GM12872 (cell line): ENCODE data around the gene IFT80.

Source experiments
- CTCF ChIP-seq: IDR thresholded peaks from 3 replicates; pipeline ENCODE4 v1.5.1; 2011; ENCODE audit warnings: low read depth, mild to moderate bottlenecking, low read length, moderate library complexity; ENCODE audit not compliant: insufficient read depth

The IFT80 gene

DNA sequence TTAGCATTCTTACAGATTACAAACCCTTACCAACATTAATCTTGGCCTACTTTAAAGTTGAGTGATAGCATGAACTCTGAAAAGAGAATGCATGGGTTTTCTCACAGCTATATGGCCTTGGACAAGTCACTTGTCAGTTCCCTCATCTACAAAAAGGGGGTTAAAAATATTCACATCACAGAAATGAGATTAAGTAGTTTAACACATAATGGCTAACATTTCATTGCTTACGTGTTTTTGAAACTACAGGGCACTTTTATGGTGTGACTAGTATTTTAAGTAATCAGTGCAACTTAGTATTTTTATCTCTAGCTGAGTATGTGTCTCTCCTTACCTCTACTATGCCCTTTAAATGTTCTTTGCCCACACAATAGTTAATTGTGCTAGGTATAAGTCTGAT, 36.7 kb upstream of the IFT80 start:
- no peak for TF ChIP-seq CTCF

DNA sequence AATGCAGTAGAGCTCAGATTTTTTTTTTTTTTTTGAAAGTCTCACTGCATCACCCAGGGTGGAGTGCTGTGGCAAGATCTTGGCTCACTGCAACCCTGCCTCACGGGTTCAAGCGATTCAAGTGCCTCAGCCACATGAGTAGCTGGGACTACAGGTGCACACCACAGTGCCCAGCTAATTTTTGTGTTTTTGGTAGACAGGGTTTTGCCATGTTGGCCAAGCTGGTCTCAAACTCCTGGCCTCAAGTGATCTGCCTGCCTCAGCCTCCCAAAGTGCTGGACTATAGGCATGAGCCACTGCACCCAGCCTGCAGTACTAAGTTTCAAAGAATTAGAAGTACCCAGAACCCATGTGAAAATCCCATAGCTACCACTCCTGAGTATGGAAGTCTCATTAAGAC, 36.1 kb upstream of the IFT80 start:
- TF ChIP-seq CTCF: no peak

- no peak for TF ChIP-seq CTCF
Measured at GRCh38 chr3:160434071-160434470, 35.0 kb upstream of the IFT80 start.

- no peak for TF ChIP-seq CTCF
Measured at GRCh38 chr3:160427832-160428424, 28.9 kb upstream of the IFT80 start.

GRCh38 chr3:160417311-160417710, 18.3 kb upstream of the IFT80 start:
- no peak for TF ChIP-seq CTCF

GRCh38 chr3:160413613-160414248, 14.7 kb upstream of the IFT80 start:
- TF ChIP-seq CTCF: peak; percentile 75

DNA sequence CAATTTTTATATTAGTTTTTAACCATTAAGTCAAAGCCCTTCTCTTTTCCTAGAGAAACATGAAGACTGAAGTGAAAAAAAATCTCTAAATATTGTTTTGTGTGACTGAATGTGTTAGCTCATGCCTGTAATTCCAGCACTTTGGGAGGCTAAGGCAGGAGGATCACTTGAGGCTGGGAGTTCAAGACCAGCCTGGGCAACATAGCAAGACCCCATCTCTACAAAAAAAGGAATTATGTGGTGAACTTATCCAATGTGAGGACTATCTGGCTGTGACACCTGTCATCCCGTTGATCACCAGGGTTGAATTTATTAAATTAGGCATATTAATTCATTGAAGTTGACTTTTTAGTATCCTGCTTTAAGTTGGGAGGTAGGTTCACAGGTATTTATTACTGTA, 13.5 kb upstream of the IFT80 start:
- no peak for TF ChIP-seq CTCF
